T-helper 22 cell (primary cell): ENCODE data around the gene RNGTT.
"Not testable (repeated sequence)": the region's sequence is repeated elsewhere in the genome, so short reads cannot be mapped to it uniquely, and the experiment has no call there.

Experiments used
- DNase-seq: peaks from one replicate; pipeline ENCODE4 v3.0.0-alpha.2; 2020; ENCODE audit warnings: low read depth

The RNGTT gene

GRCh38 chr6:88722686-88723085, 240.7 kb downstream of the RNGTT start:
- no peak for DNase-seq

- DNase-seq, result not testable (repeated sequence)
These were observed 247.0 kb downstream of the RNGTT start for GRCh38 chr6:88716399-88716798.

- no peak for DNase-seq
These were observed 251.0 kb downstream of the RNGTT start for GRCh38 chr6:88712243-88712936.

- DNase-seq, result no peak
These were observed 253.6 kb downstream of the RNGTT start for GRCh38 chr6:88709819-88710246.

GRCh38 chr6:88708197-88708744, 255.1 kb downstream of the RNGTT start:
- DNase-seq, result no peak

- DNase-seq, result no peak
These were observed 257.8 kb downstream of the RNGTT start for GRCh38 chr6:88705601-88706000.

GRCh38 chr6:88704980-88705379, 258.4 kb downstream of the RNGTT start:
- DNase-seq, result no peak

- DNase-seq, result no peak
These were observed 260.4 kb downstream of the RNGTT start for GRCh38 chr6:88702956-88703556.

- DNase-seq, result no peak
These were observed 264.8 kb downstream of the RNGTT start for GRCh38 chr6:88698661-88699060.

GRCh38 chr6:88695937-88696336, 267.5 kb downstream of the RNGTT start:
- DNase-seq, result no peak

- no peak for DNase-seq
These were observed 279.7 kb downstream of the RNGTT start for GRCh38 chr6:88683734-88684133.

- no peak for DNase-seq
These were observed 282.8 kb downstream of the RNGTT start for GRCh38 chr6:88680654-88681053.

- DNase-seq, result no peak
These were observed 283.6 kb downstream of the RNGTT start for GRCh38 chr6:88679841-88680240.

- DNase-seq, result no peak
These were observed 286.1 kb downstream of the RNGTT start for GRCh38 chr6:88677356-88677755.

GRCh38 chr6:88671624-88672023, 291.8 kb downstream of the RNGTT start:
- DNase-seq, result no peak

- no peak for DNase-seq
These were observed 293.0 kb downstream of the RNGTT start for GRCh38 chr6:88670369-88670768.

- DNase-seq, result no peak
These were observed 293.9 kb downstream of the RNGTT start for GRCh38 chr6:88669475-88669874.

GRCh38 chr6:88666901-88667300, 296.5 kb downstream of the RNGTT start:
- no peak for DNase-seq

GRCh38 chr6:88665131-88665530, 298.3 kb downstream of the RNGTT start:
- no peak for DNase-seq

GRCh38 chr6:88663801-88664200, 299.6 kb downstream of the RNGTT start:
- no peak for DNase-seq

- no peak for DNase-seq
These were observed 300.7 kb downstream of the RNGTT start for GRCh38 chr6:88662653-88663174.

- no peak for DNase-seq
These were observed 301.2 kb downstream of the RNGTT start for GRCh38 chr6:88662163-88662580.

- no peak for DNase-seq
These were observed 302.3 kb downstream of the RNGTT start for GRCh38 chr6:88661136-88661535.
